Measurements from ENCODE around the gene DNAJC5.

DNA sequence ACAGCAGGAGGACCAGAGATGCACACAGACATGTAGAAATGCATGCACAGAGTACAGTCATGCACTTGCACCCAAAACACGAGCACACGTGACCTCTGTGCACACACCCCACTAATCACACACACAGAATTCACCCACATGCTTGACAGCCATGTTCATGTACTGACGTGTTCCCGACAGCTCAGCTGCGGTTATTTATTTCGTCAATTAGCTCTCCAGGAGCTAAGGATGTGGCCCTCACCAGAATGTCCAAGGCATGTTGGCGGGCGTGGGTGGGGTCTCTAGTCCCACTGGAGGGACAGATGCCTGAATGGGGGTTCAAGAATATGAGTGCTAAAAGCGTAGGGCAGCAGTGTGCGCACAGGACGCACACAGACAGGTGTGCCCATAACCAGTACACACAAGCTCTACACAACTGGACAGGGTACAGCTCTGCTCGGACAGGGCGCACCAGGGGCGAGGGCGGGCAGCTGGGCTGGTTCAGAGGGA, 85.4 kb downstream of the DNAJC5 start:
- TF ChIP-seq TAF15 (IDR thresholded peaks at IDR 0.05; ENCODE audit: low read depth, low read length), result no peak
- no peak; the same call in 1 of the 2 replicates for TF ChIP-seq ZBTB43 (CRISPR knock-in tag; IDR thresholded peaks at IDR 0.05)
- no peak for TF ChIP-seq JUNB (CRISPR knock-in tag; conservative IDR thresholded peaks at IDR 0.05)
- peak; percentile 22 for TF ChIP-seq SAP30 (IDR thresholded peaks at IDR 0.05; ENCODE audit: borderline replicate concordance, insufficient read depth, low read depth, low read length, poor library complexity, severe bottlenecking)
- no peak for TF ChIP-seq POLR2A (conservative IDR thresholded peaks at IDR 0.05)
